Skeletal muscle tissue (tissue), 4 donors: ENCODE measurements around the gene SMARCAL1. TPM values are rescaled to one million over a fixed set of nuclear protein-coding genes. Genes with fewer than 3 reads are reported as not detected.

Experiments used
- H3K27ac ChIP-seq: one replicate; pipeline ENCODE4 v1.7.0; 2013; ENCODE audit warnings: mild to moderate bottlenecking, low read depth, low read length, inconsistent platforms
- H3K27me3 ChIP-seq, 3 donors: one replicate each; pipeline ENCODE4 v1.7.0; 2013; ENCODE audit warnings: low read length in 3 of 3; ENCODE audit not compliant: control insufficient read depth in 3 of 3, insufficient read depth in 3 of 3
- H3K36me3 ChIP-seq, 3 donors: one replicate each; pipeline ENCODE4 v1.7.0; 2013; ENCODE audit warnings: low read length in 3 of 3; ENCODE audit not compliant: control insufficient read depth in 3 of 3, insufficient read depth in 3 of 3
- H3K4me1 ChIP-seq, 3 donors: one replicate each; pipeline ENCODE4 v1.7.0; 2013; ENCODE audit warnings: low read length in 3 of 3, mild to moderate bottlenecking in 3 of 3; ENCODE audit not compliant: control insufficient read depth in 3 of 3, insufficient read depth in 3 of 3
- H3K4me3 ChIP-seq, 3 donors: one replicate each; pipeline ENCODE4 v1.7.0; 2013; ENCODE audit warnings: low read length in 3 of 3
- H3K9ac ChIP-seq, 3 donors: one replicate each; pipeline ENCODE4 v1.7.0; 2013; ENCODE audit warnings: low read length in 3 of 3, mild to moderate bottlenecking in 3 of 3, moderate library complexity in 2 of 3, low read depth in 1 of 3
- H3K9me3 ChIP-seq, 3 donors: one replicate each; pipeline ENCODE4 v1.7.0; 2013; ENCODE audit warnings: low read length in 3 of 3; ENCODE audit not compliant: control insufficient read depth in 3 of 3
- total RNA-seq: library from RNA; depleted of rRNA; stranded (reverse); fragments of >200 nt; gene quantifications from one replicate; pipeline ENCODE4 v1.2.3, GENCODE V29; 2014
- donor health status: Osteomylitis.

The SMARCAL1 gene
- total RNA-seq, 1 donor from 2014 or later: 13.0 TPM

DNA sequence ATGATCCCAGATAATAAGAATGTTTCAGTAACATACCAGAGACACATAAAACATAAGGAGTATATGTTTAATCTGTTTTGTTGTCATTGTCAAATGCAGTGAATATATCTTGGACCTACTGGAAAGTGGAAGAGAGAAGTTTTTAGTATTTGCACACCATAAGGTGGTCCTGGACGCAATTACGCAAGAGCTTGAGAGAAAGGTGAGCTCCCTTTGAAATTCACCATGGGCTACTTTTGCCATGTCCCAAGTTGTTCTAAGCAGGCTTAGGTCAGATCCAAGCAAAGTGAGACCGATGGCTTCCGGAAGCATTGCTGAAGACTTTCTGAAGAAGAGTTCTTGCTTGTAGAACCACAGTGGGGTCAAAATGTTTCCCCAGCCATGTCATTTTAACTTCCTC lies 55.6 kb downstream of the SMARCAL1 start:
- Histone ChIP-seq H3K9ac (no peak overlapping the region), H3K4me3 (no peak overlapping the region), H3K9me3 (no peaks in the 10 kb centered on the region), H3K27me3 (no peaks in the 10 kb centered on the region), H3K27ac (no peak overlapping the region), H3K4me1 (no peaks in the 10 kb centered on the region), H3K36me3 (peaks cover 5 to 22% (median 14%) of the 10 kb centered on the region in 3 donors)

DNA sequence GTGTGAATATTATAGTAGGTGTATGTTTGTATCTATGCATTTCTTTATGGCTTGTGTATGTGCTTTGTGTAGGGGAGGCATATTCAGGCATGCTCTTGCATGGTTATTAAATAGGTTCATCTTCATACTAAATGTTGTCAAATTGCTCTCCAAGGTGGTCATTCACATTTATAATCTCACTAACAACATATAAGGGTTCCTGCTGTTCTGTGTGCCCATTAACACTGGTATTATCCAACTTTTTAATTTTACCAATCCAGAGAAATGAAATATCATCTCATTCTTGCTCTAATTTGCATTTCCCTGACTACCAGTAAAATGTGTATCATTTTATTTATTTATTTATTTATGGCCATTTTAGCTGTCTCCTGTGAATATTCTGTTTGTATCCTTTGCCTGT lies 57.4 kb downstream of the SMARCAL1 start:
- peaks cover 8 to 21% (median 11%) of the 10 kb centered on the region in 3 donors for H3K36me3 ChIP-seq

DNA sequence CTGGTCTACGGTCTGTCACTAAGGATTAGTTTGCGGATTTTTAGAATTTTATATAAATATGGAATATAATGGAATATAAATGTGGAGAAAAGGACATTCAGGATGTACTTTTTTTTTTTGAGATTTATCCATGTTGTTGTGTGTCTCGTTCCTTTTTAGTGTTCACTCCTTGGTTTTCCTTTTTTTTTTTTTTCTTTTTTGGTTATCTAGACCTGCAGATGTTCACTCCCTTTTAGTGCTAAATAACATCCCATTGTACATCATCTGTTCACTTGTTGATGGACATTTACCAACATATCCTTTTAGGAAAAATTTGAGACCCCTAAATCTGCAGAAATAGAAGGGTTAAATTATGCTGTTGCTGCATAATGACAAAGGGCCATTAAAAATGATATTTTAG lies 60.9 kb downstream of the SMARCAL1 start:
- H3K27me3 ChIP-seq: no peaks in the 10 kb centered on the region
- H3K9me3 ChIP-seq: no peaks in the 10 kb centered on the region
- no peaks in the 10 kb centered on the region for H3K4me1 ChIP-seq
- no peak overlapping the region for H3K4me3 ChIP-seq
- no peak overlapping the region for H3K27ac ChIP-seq
- H3K36me3 ChIP-seq: peaks cover 17 to 35% (median 19%) of the 10 kb centered on the region in 3 donors
- H3K9ac ChIP-seq: no peak overlapping the region

More for the DNA sequence above, 57.4 kb downstream of the SMARCAL1 start:
- Histone ChIP-seq H3K27ac (no peak overlapping the region), H3K27me3 (no peaks in the 10 kb centered on the region), H3K9me3 (no peaks in the 10 kb centered on the region), H3K4me1 (no peaks in the 10 kb centered on the region), H3K4me3 (no peak overlapping the region), H3K9ac (no peak overlapping the region)

DNA sequence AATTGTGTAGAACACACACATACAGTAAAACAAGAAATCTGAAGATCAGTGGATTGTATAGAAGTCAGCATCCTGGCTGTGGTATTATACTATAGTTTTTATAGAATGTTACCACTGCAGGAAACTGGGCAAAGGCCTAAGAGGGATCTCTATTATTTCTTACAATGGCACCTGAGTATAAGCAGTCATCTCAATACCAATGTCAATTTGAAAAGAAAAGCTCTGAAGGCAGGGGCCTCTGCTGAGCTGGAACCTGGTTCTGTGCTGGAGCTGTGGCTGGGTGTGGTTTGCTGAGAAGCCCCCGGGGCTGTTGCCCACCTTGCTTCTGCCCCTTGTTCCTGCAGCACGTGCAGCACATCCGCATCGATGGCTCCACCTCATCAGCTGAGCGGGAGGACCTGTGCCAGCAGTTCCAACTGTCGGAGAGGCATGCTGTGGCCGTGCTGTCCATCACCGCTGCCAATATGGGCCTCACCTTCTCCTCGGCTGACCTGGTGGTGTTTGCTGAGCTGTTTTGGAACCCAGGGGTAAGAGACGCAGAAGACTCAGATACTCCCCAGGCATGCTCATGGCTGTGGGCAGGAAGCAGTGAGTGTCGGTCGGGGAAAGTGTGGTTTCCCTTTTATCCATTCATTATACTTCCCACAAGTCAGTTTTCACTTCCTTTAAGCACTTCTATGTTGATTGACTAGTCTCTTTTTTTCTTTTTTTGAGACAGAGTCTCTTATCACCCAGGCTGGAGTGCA lies 62.8 kb downstream of the SMARCAL1 start:
- Histone ChIP-seq H3K9ac (no peak overlapping the region), H3K4me1 (no peaks in the 10 kb centered on the region), H3K4me3 (no peak overlapping the region), H3K9me3 (no peaks in the 10 kb centered on the region), H3K36me3 (peaks cover 27 to 43% (median 33%) of the 10 kb centered on the region in 3 donors), H3K27me3 (no peaks in the 10 kb centered on the region), H3K27ac (no peak overlapping the region)

DNA sequence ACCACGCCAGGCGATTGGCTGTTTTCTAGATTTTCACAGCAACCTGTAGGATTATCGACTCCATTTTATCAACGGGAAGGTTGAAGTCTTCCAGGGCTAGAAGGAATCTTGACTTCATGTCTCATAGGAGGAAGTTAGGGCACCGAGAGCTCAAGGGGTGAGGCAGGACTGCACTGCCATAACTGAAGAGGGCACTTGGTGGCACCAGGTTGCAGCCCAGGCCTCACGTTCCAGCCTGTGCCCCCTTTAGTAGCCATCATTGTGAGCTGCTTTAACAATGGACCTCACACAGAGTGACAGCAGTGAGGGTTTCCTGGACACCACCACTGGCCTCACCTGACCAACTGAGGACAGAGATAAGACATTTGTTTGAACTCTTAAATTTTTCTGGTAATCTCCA lies 63.5 kb downstream of the SMARCAL1 start:
- Histone ChIP-seq H3K9ac (no peak overlapping the region), H3K27me3 (no peaks in the 10 kb centered on the region), H3K4me1 (no peaks in the 10 kb centered on the region), H3K36me3 (peaks cover 30 to 49% (median 39%) of the 10 kb centered on the region in 3 donors), H3K9me3 (no peaks in the 10 kb centered on the region), H3K27ac (no peak overlapping the region), H3K4me3 (no peak overlapping the region)

DNA sequence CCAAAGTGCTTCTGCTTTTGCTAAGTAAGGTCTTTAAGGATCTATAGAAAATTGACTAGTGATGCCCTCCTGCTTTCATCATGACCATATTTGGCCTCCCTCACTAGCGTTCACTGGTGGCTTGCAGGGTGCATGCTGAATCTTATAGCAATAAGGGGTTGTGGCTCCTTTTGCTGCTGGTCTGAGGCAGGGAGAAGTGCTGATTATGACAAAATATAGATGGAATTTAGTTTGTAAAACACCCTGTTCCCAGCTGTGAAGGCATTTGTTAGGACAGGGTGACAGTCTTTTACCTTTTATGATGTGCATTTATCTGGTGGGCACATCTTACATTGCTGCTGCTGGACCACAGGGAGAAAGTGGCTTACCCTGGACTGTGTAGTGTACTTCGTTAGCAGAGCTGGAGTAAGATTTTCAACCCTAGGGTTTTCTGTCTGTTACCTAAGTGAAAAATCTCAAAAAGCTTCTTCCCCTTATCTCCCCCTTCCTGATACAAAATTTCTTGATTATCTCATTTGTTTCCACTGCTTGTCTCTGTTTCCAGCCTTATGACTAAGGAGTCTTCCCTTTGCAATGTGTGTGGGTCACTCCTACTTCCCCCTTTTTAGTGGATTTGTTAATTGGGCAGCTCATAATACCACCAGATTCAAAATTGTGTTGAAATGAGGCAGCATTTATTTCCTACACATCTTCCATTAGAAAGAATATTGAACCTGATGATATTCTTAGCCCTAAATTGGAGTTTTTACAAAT lies 65.2 kb downstream of the SMARCAL1 start:
- Histone ChIP-seq H3K4me1 (no peaks in the 10 kb centered on the region), H3K9me3 (no peaks in the 10 kb centered on the region), H3K4me3 (no peak overlapping the region), H3K27me3 (no peaks in the 10 kb centered on the region), H3K27ac (no peak overlapping the region), H3K9ac (no peak overlapping the region), H3K36me3 (peaks cover 31 to 51% (median 44%) of the 10 kb centered on the region in 3 donors)

DNA sequence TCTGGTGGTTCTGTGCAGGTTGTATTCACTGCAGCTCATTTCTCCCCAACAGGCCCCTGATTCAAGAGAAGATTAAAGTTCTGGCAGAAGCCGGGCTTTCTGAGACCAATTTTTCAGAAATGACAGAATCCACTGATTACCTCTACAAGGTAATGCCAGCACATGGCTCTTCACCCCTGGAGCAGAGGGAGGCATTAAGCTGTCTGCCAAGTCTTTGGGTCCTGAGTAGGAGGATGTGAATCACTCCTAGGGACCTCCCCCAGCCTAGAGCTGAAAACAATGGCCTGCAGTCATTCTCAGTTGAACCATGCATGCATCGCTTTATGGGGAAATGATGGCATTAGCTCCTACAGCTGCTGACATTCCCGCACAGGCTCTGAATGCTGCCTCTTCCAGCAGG lies 65.9 kb downstream of the SMARCAL1 start:
- no peaks in the 10 kb centered on the region for H3K4me1 ChIP-seq
- peaks cover 34 to 56% (median 49%) of the 10 kb centered on the region in 3 donors for H3K36me3 ChIP-seq
- H3K9ac ChIP-seq: no peak overlapping the region

DNA sequence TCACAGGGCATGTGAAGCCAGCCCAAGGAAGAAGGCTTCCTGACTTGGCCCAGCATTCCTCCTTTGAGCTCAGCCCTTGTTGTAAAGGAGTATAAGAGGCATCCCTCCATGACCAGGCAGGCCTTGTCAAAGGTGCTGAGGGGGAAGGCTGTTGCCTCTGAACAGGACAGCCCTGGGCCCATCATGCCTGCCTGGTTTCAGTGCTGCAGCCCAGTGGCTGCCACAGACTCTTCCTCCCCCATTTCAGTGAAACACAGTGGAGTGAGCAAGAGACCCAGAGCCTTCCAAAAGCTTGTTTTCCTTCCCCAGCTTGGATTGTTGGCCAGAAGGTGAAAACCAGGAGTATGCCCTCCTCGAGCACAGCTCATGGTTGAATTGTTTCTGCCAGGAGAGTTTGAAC lies 66.5 kb downstream of the SMARCAL1 start:
- Histone ChIP-seq H3K36me3 (peaks cover 34 to 59% (median 52%) of the 10 kb centered on the region in 3 donors), H3K4me3 (no peak overlapping the region), H3K9ac (no peak overlapping the region), H3K4me1 (no peaks in the 10 kb centered on the region), H3K9me3 (no peaks in the 10 kb centered on the region), H3K27me3 (no peaks in the 10 kb centered on the region), H3K27ac (no peak overlapping the region)

More for the DNA sequence above, 65.9 kb downstream of the SMARCAL1 start:
- Histone ChIP-seq H3K27ac (no peak overlapping the region), H3K27me3 (no peaks in the 10 kb centered on the region), H3K9me3 (no peaks in the 10 kb centered on the region), H3K4me3 (no peak overlapping the region)

DNA sequence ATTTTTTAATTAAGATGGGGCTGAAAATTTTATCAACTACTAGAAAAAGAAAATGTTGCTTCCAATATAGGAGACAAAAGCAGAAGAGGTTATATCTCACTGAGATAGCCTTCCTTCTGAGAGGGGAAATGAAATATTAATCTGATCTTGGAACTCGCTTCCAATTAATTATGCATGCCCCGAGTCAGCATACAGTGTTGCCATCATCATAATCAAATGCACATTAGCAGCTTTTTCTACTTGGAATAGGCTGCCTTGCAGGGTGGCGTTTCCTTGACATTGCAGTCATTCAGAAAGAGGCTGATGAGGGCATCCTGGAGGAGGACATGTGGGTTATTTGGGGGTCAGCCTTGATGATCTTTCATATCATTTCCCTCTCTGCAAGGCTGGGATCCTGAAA lies 67.9 kb downstream of the SMARCAL1 start:
- Histone ChIP-seq H3K27me3 (no peaks in the 10 kb centered on the region), H3K4me1 (no peaks in the 10 kb centered on the region), H3K9ac (no peak overlapping the region), H3K27ac (no peak overlapping the region), H3K9me3 (no peaks in the 10 kb centered on the region), H3K4me3 (no peak overlapping the region), H3K36me3 (peaks cover 32 to 57% (median 50%) of the 10 kb centered on the region in 3 donors)

DNA sequence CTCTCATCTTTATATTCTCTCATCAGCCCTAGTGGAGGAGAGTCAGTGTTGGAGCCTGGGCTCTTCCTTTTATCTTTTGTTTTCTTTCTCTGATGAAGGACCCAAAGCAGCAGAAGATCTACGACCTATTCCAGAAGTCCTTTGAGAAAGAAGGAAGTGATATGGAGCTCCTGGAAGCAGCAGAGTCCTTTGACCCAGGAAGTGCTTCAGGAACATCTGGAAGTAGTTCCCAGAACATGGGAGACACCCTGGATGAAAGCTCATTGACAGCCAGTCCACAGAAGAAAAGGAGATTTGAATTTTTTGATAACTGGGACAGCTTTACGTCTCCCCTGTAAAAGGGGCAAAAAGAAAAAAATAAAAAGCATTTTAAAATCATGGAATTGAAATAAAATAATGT lies 70.4 kb downstream of the SMARCAL1 start:
- Histone ChIP-seq H3K4me3 (no peak overlapping the region), H3K4me1 (no peaks in the 10 kb centered on the region), H3K9me3 (no peaks in the 10 kb centered on the region), H3K27me3 (no peaks in the 10 kb centered on the region), H3K27ac (no peak overlapping the region), H3K9ac (no peak overlapping the region), H3K36me3 (peaks cover 22 to 38% (median 37%) of the 10 kb centered on the region in 3 donors)
